OCI-LY7 (cell line): ENCODE data around the gene ST6GALNAC2. TPM values are rescaled to one million over a fixed set of nuclear protein-coding genes. Genes with fewer than 3 reads are reported as not detected.

ENCODE experiments used
- BruUV-seq: library from RNA; stranded (reverse); fragments of 400-500 nt; replicated peaks from 2 replicates; lab custom pipeline; 2021; lab: Mats Ljungman, UMichigan
- CTCF ChIA-PET: fragments of 300-600 bp; sonication (Branson Sonifier 250); formaldehyde crosslinking; loops from one replicate; lab custom pipeline; 2022; ENCODE audit warnings: antibody characterized with exemption; ENCODE audit not compliant: unreplicated experiment; lab: Charles Lee
- POLR2A ChIA-PET: fragments of 300-600 bp; sonication (Branson Sonifier 250); formaldehyde crosslinking; loops from one replicate; lab custom pipeline; 2022; ENCODE audit warnings: antibody characterized with exemption; lab: Charles Lee
- DNase-seq: peaks from one replicate; pipeline ENCODE4 v3.0.0-alpha.2; 2015; ENCODE audit warnings: low spot score
- H2AFZ ChIP-seq: fragments of 200-600 bp; sonication (generic), shearing (Covaris generic); 2 replicates; pipeline ENCODE4 v1.6.1; 2014; ENCODE audit warnings: mild to moderate bottlenecking, antibody characterized with exemption, low read length, moderate library complexity
- H3K27ac ChIP-seq: fragments of 200-600 bp; sonication (generic); 2 replicates; pipeline ENCODE4 v1.5.1; 2014; ENCODE audit warnings: mixed run types, low read depth, mild to moderate bottlenecking, moderate library complexity, low read length, inconsistent platforms; ENCODE audit not compliant: poor library complexity, severe bottlenecking
- H3K36me3 ChIP-seq: fragments of 200-600 bp; sonication (generic); 2 replicates; pipeline ENCODE4 v1.6.1; 2014; ENCODE audit warnings: mild to moderate bottlenecking, antibody characterized with exemption, low read length, moderate library complexity, mixed read lengths; ENCODE audit not compliant: insufficient read depth
- H3K4me1 ChIP-seq: fragments of 200-600 bp; sonication (generic); 2 replicates; pipeline ENCODE4 v1.5.1; 2014; ENCODE audit warnings: mild to moderate bottlenecking, low read length; ENCODE audit not compliant: insufficient read depth, poor library complexity, severe bottlenecking
- H3K4me2 ChIP-seq: fragments of 200-600 bp; sonication (generic); 2 replicates; pipeline ENCODE4 v1.6.1; 2014; ENCODE audit warnings: mild to moderate bottlenecking, low read length
- H3K4me3 ChIP-seq: fragments of 200-600 bp; sonication (generic); 2 replicates; pipeline ENCODE4 v1.5.1; 2014; ENCODE audit warnings: mild to moderate bottlenecking, low read depth, low read length; ENCODE audit not compliant: poor library complexity, severe bottlenecking
- H3K79me2 ChIP-seq: fragments of 200-600 bp; sonication (generic); 2 replicates; pipeline ENCODE4 v1.6.1; 2016; ENCODE audit warnings: low read depth, mild to moderate bottlenecking, low read length, moderate library complexity, mixed read lengths; ENCODE audit not compliant: insufficient read depth
- H3K9me2 ChIP-seq: fragments of 200-600 bp; sonication (generic); 2 replicates; pipeline ENCODE4 v1.6.1; 2016; ENCODE audit warnings: mild to moderate bottlenecking, low read length, mixed read lengths; ENCODE audit not compliant: insufficient read depth
- H3K9me3 ChIP-seq: fragments of 200-600 bp; sonication (generic); 2 replicates; pipeline ENCODE4 v1.6.1; 2014; ENCODE audit warnings: mild to moderate bottlenecking, mixed run types, low read length, mixed read lengths
- H4K20me1 ChIP-seq: fragments of 200-600 bp; sonication (generic); 2 replicates; pipeline ENCODE4 v1.6.1; 2014; ENCODE audit warnings: mild to moderate bottlenecking, antibody characterized with exemption, low read length, moderate library complexity, mixed read lengths; ENCODE audit not compliant: insufficient read depth
- CTCF ChIP-seq: fragments of 200-600 bp; sonication (generic); conservative IDR thresholded peaks from 2 replicates; pipeline ENCODE4 v1.5.1; 2014; ENCODE audit warnings: mild to moderate bottlenecking, antibody characterized with exemption, low read length, moderate library complexity, mixed read lengths
- EZH2phosphoT487 ChIP-seq: fragments of 200-600 bp; sonication (generic); IDR thresholded peaks from 2 replicates; pipeline ENCODE4 v1.6.1; 2018; ENCODE audit warnings: low read depth, borderline replicate concordance, mild to moderate bottlenecking, mixed run types, antibody characterized with exemption, low read length, moderate library complexity, mixed read lengths
- intact Hi-C: fragments of 100-400 bp; cut with micrococcal nuclease; formaldehyde crosslinking; loops from one replicate; pipeline ENCODE4 v1.10.0; 2022; ENCODE audit not compliant: unreplicated experiment
- total RNA-seq, 2 experiments: library from RNA; depleted of rRNA in 1 of 2; stranded (reverse); fragments of >200 nt in 1 of 2; shearing (Covaris generic) in 1 of 2; gene quantifications; 2 replicates each; pipeline ENCODE4 v1.2.3, GENCODE V29; 2014 to 2022

Gene ST6GALNAC2
- total RNA-seq, 2 experiments from 2014 or later: not detected

- Histone ChIP-seq H2AFZ (no peak overlapping the region), H3K9me3 (no peaks in the 10 kb centered on the region), H3K4me1 (no peaks in the 10 kb centered on the region), H3K4me2 (no peak overlapping the region), H3K27ac (no peak overlapping the region), H3K36me3 (no peaks in the 10 kb centered on the region), H3K4me3 (no peak overlapping the region), H4K20me1 (no peaks in the 10 kb centered on the region), H3K79me2 (no peaks in the 10 kb centered on the region), H3K9me2 (no peaks in the 10 kb centered on the region)
- ChIA-PET POLR2A (interaction anchor here (1.8 kb wide), 1 partner anchor 31 kb away, joined by 5 read pairs; no protein-coding TSS in a partner anchor), CTCF (no interaction called here)
- DNase-seq: no peak
- BruUV-seq: no TSS peak
- TF ChIP-seq CTCF (no peak), EZH2phosphoT487 (no peak)
- intact Hi-C loops: no loop called here
Measured at GRCh38 chr17:76633628-76634328, 48.1 kb upstream of the ST6GALNAC2 start.

- TF ChIP-seq EZH2phosphoT487: no peak
- TF ChIP-seq CTCF: no peak
- Histone ChIP-seq H3K4me3 (no peak overlapping the region), H3K79me2 (no peaks in the 10 kb centered on the region), H3K27ac (no peak overlapping the region), H3K36me3 (no peaks in the 10 kb centered on the region), H4K20me1 (no peaks in the 10 kb centered on the region), H3K4me1 (no peaks in the 10 kb centered on the region), H3K9me3 (no peaks in the 10 kb centered on the region), H3K4me2 (no peak overlapping the region), H2AFZ (no peak overlapping the region), H3K9me2 (no peaks in the 10 kb centered on the region)
- POLR2A ChIA-PET: no interaction called here
- CTCF ChIA-PET: no interaction called here
- DNase-seq: no peak
- intact Hi-C loops: no loop called here
- BruUV-seq: no TSS peak
Measured at GRCh38 chr17:76631821-76632565, 46.3 kb upstream of the ST6GALNAC2 start.

- no peak overlapping the region for H2AFZ ChIP-seq
- H3K79me2 ChIP-seq: no peaks in the 10 kb centered on the region
- intact Hi-C loops: no loop called here
- DNase-seq: no peak
- no peaks in the 10 kb centered on the region for H4K20me1 ChIP-seq
- ChIA-PET CTCF (no interaction called here), POLR2A (no interaction called here)
- H3K4me2 ChIP-seq: no peak overlapping the region
- H3K9me2 ChIP-seq: no peaks in the 10 kb centered on the region
- no peaks in the 10 kb centered on the region for H3K4me1 ChIP-seq
- H3K27ac ChIP-seq: no peak overlapping the region
- H3K36me3 ChIP-seq: no peaks in the 10 kb centered on the region
- TF ChIP-seq EZH2phosphoT487 (no peak), CTCF (no peak)
- no peak overlapping the region for H3K4me3 ChIP-seq
- no peaks in the 10 kb centered on the region for H3K9me3 ChIP-seq
- no TSS peak for BruUV-seq
Measured at GRCh38 chr17:76630151-76630550, 44.5 kb upstream of the ST6GALNAC2 start.
